ENCODE data around the gene ANKRD24. TPM values are rescaled to one million over a fixed set of nuclear protein-coding genes. Genes with fewer than 3 reads are reported as not detected.
"Not testable (repeated sequence)": the region's sequence is repeated elsewhere in the genome, so short reads cannot be mapped to it uniquely, and the experiment has no call there.

The ANKRD24 gene
- total and polyA plus RNA-seq, 8 donors = 0.29 to 6.1 (median 2.3) TPM; not detected in 1

- Histone ChIP-seq H3K4me3 (no peak overlapping the region), H3K36me3 (no peaks in the 10 kb centered on the region), H3K27ac (no peak overlapping the region), H3K9me3 (peaks cover 0 to 16% (median 13%) of the 10 kb centered on the region in 4 donors), H3K4me1 (peaks cover 0 to 6% (median 5%) of the 10 kb centered on the region in 4 donors), H3K27me3 (peaks cover 0 to 3% (median 0%) of the 10 kb centered on the region in 3 donors)
- intact Hi-C loops (cut with DNase I; ENCODE audit: low total_unique reads) = no loop called here
- 65 to 80% (median 74%) methylated on average over 5 of the region's 5 CpGs for WGBS, 5 donors
- TF ChIP-seq CTCF (IDR thresholded peaks at IDR 0.05) = no peak
- TF ChIP-seq POLR2A (IDR thresholded peaks at IDR 0.05) = no peak
- TF ChIP-seq POLR2AphosphoS5 (IDR thresholded peaks at IDR 0.05) = no peak
- no peak for TF ChIP-seq EP300 (IDR thresholded peaks at IDR 0.05)
- no peak for DNase-seq
These were observed 59.4 kb downstream of the ANKRD24 start for GRCh38 chr19:4241824-4242430.

- H3K27me3 ChIP-seq; intact Hi-C loops (cut with DNase I; ENCODE audit: low total_unique reads); H3K4me3 ChIP-seq; DNase-seq: not testable (repeated sequence)
- Histone ChIP-seq H3K36me3 (peaks cover 24 to 30% (median 25%) of the 10 kb centered on the region in 4 donors), H3K9me3 (peaks cover 0 to 16% (median 13%) of the 10 kb centered on the region in 4 donors), H3K27ac (peak overlapping the region in 1 of 5 donors; percentile 96), H3K4me1 (peaks cover 9 to 17% (median 15%) of the 10 kb centered on the region in 4 donors)
- 94 to 98% (median 97%) methylated on average over 6 of the region's 6 CpGs for WGBS, 5 donors
These were observed 63.4 kb downstream of the ANKRD24 start for GRCh38 chr19:4245938-4246337.

- peak within 1 kb of the TSS; percentile 93 to 98 (median 96) for H3K27ac ChIP-seq
- DNase-seq = peak; percentile 99
- peak within 1 kb of the TSS; percentile 43 to 84 (median 54) for H3K4me3 ChIP-seq
- H3K4me1 ChIP-seq = peaks cover 9 to 17% (median 15%) of the 10 kb centered on the region in 4 donors
- intact Hi-C loops (cut with DNase I; ENCODE audit: low total_unique reads) = no loop called here
- no peak for TF ChIP-seq EP300 (IDR thresholded peaks at IDR 0.05)
- peak; percentile 43 to 69 (median 59) for TF ChIP-seq POLR2AphosphoS5 (IDR thresholded peaks at IDR 0.05)
- no peak for TF ChIP-seq POLR2A (IDR thresholded peaks at IDR 0.05)
- TF ChIP-seq CTCF (IDR thresholded peaks at IDR 0.05) = peak in 3 of 7 experiments; percentile 12 to 47 (median 36)
- H3K36me3 ChIP-seq = peaks cover 34 to 40% (median 35%) of the 10 kb centered on the region in 4 donors
- no peaks in the 10 kb centered on the region for H3K27me3 ChIP-seq
- 0 to 2% (median 0%) methylated on average over 41 to 45 of the region's 45 CpGs for WGBS, 5 donors
- peaks cover 0 to 6% (median 4%) of the 10 kb centered on the region in 4 donors for H3K9me3 ChIP-seq
These were observed 64.5 kb downstream of the ANKRD24 start, which contains the start of gene YJU2 for GRCh38 chr19:4246767-4247593. YJU2 (plus strand) TSS chr19:4247080; CDS start chr19:4247147, 67 bp downstream.

- WGBS, 5 donors = 96 to 100% (median 99%) methylated on average over 2 to 4 of the region's 4 CpGs
- H3K4me1 ChIP-seq = no peaks in the 10 kb centered on the region
- no peaks in the 10 kb centered on the region for H3K27me3 ChIP-seq
- peaks cover 0 to 8% (median 4%) of the 10 kb centered on the region in 4 donors for H3K9me3 ChIP-seq
- H3K27ac ChIP-seq = no peak overlapping the region
- intact Hi-C loops (cut with DNase I; ENCODE audit: low total_unique reads) = no loop called here
- TF ChIP-seq POLR2A (IDR thresholded peaks at IDR 0.05) = no peak
- no peak for TF ChIP-seq CTCF (IDR thresholded peaks at IDR 0.05)
- no peak for TF ChIP-seq EP300 (IDR thresholded peaks at IDR 0.05)
- no peak for TF ChIP-seq POLR2AphosphoS5 (IDR thresholded peaks at IDR 0.05)
- DNase-seq = no peak
- H3K36me3 ChIP-seq = peaks cover 76 to 100% (median 100%) of the 10 kb centered on the region in 4 donors
- no peak overlapping the region for H3K4me3 ChIP-seq
These were observed 74.1 kb downstream of the ANKRD24 start for GRCh38 chr19:4256563-4256962.

Measured in stomach (tissue), 9 donors.